ENCODE results near the gene ALDH3A1. TPM values are rescaled to one million over a fixed set of nuclear protein-coding genes. Genes with fewer than 3 reads are reported as not detected.

ALDH3A1 gene
- total RNA-seq, 2 experiments from 2014 or later, result not detected

- H3K27me3 ChIP-seq (ENCODE audit: control insufficient read depth in 1 of 2, insufficient read depth in 2 of 2, low read length in 2 of 2), result no peaks in the 10 kb centered on the region
- Mint-ChIP-seq H3K4me1 (ENCODE audit: low read depth) (no peaks in the 10 kb centered on the region), H3K4me3 (no peak overlapping the region), H3K9me3 (no peaks in the 10 kb centered on the region), H3K27ac (no peak overlapping the region), H3K27me3 (no peaks in the 10 kb centered on the region), H3K36me3 (ENCODE audit: low read depth) (no peaks in the 10 kb centered on the region)
- H3K36me3 ChIP-seq (ENCODE audit: insufficient read depth, low read length), result no peaks in the 10 kb centered on the region
- intact Hi-C loops (cut with DNase I, micrococcal nuclease), result no loop called here
- ChIA-PET CTCF (no interaction called here), POLR2A (no interaction called here)
- no peak for TF ChIP-seq CTCF (IDR thresholded peaks at IDR 0.05)
- no peaks in the 10 kb centered on the region for H3K9me3 ChIP-seq (ENCODE audit: control insufficient read depth in 1 of 2, insufficient read depth in 1 of 2, low read length in 2 of 2)
- DNase-seq, result no peak
- H3K27ac ChIP-seq (ENCODE audit: low read depth in 1 of 2, low read length in 2 of 2), result no peak overlapping the region
- H3K4me1 ChIP-seq (ENCODE audit: insufficient read depth, low read length), result no peaks in the 10 kb centered on the region
- no peak for ATAC-seq (ENCODE audit: poor library complexity)
- no peak overlapping the region for H3K4me3 ChIP-seq (ENCODE audit: low read length)
Observed at GRCh38 chr17:19703106-19703827, 44.8 kb downstream of the ALDH3A1 start.

- H3K4me3 Mint-ChIP-seq, result no peak overlapping the region
- H3K27me3 Mint-ChIP-seq, result no peaks in the 10 kb centered on the region
- no peaks in the 10 kb centered on the region for H3K9me3 Mint-ChIP-seq
- CTCF ChIA-PET, result no interaction called here
- Histone ChIP-seq H3K4me3 (ENCODE audit: low read length) (no peak overlapping the region), H3K27me3 (ENCODE audit: control insufficient read depth in 1 of 2, insufficient read depth in 2 of 2, low read length in 2 of 2) (no peaks in the 10 kb centered on the region), H3K4me1 (ENCODE audit: insufficient read depth, low read length) (no peaks in the 10 kb centered on the region), H3K9me3 (ENCODE audit: control insufficient read depth in 1 of 2, insufficient read depth in 1 of 2, low read length in 2 of 2) (no peaks in the 10 kb centered on the region), H3K36me3 (ENCODE audit: insufficient read depth, low read length) (no peaks in the 10 kb centered on the region), H3K27ac (ENCODE audit: low read depth in 1 of 2, low read length in 2 of 2) (no peak overlapping the region)
- no peaks in the 10 kb centered on the region for H3K4me1 Mint-ChIP-seq (ENCODE audit: low read depth)
- no peak for TF ChIP-seq CTCF (IDR thresholded peaks at IDR 0.05)
- no peak overlapping the region for H3K27ac Mint-ChIP-seq
- ATAC-seq (ENCODE audit: poor library complexity) (no peak), DNase-seq (no peak)
- intact Hi-C loops (cut with DNase I, micrococcal nuclease), result no loop called here
- POLR2A ChIA-PET, result no interaction called here
- no peaks in the 10 kb centered on the region for H3K36me3 Mint-ChIP-seq (ENCODE audit: low read depth)
Observed at GRCh38 chr17:19702217-19702641, 45.9 kb downstream of the ALDH3A1 start.

Other genes starting within 250 kb of the ALDH3A1 start
- gene SLC47A1, start 214.4 kb downstream of the ALDH3A1 start, total RNA-seq, result not detected
- gene ALDH3A2, start 99.5 kb downstream of the ALDH3A1 start, total RNA-seq, result 10 to 100 TPM; 20.0 to 20.9 TPM
- not detected for gene SLC47A2, start 31.7 kb downstream of the ALDH3A1 start, total RNA-seq
- gene ULK2, start 119.6 kb upstream of the ALDH3A1 start, total RNA-seq, result 10 to 100 TPM; 17.1 to 18.3 TPM
- 10 to 100 TPM; 29.2 to 36.0 TPM for gene AKAP10, start 229.5 kb upstream of the ALDH3A1 start, total RNA-seq